Measurements from ENCODE around the gene DNHD1.

DNHD1 gene

DNA sequence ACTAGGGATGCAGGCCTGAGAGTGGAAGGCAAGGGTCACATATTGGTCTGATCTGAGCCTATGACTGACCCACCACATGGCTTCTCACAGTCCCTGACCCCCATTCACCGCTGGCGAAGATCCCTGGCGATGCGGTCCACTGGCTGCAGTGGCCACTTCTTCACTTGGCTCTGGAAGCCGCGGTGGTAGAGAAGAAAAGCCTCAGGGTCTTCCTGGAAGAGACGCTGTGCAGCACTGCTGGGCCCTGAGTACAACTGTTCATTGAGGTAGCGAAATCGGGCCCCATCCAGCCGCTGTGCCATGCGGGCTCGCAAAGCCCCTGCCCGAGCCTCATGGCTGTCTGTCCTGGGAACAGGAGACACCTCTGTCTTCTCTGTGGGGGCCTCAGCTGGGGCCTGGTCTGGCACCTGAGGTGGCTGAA is 104.0 kb downstream of the DNHD1 start:
- ChIA-PET POLR2A (no interaction called here), CTCF (no interaction called here)
- no peak for DNase-seq (ENCODE audit: extremely low spot score)
- TF ChIP-seq ARNT (IDR thresholded peaks at IDR 0.05) (no peak), LEF1 (IDR thresholded peaks at IDR 0.05; ENCODE audit: borderline replicate concordance) (no peak), BHLHE40 (IDR thresholded peaks at IDR 0.05; ENCODE audit: borderline replicate concordance) (no peak), ELF4 (IDR thresholded peaks at IDR 0.05) (no peak)

GRCh38 chr11:6602096-6602940 is 105.2 kb downstream of the DNHD1 start:
- TF ChIP-seq ELF4 (IDR thresholded peaks at IDR 0.05) (no peak), FOXA1 (IDR thresholded peaks at IDR 0.05) (no peak), LEF1 (IDR thresholded peaks at IDR 0.05; ENCODE audit: borderline replicate concordance) (no peak)
- no peak for DNase-seq (ENCODE audit: extremely low spot score)

DNA sequence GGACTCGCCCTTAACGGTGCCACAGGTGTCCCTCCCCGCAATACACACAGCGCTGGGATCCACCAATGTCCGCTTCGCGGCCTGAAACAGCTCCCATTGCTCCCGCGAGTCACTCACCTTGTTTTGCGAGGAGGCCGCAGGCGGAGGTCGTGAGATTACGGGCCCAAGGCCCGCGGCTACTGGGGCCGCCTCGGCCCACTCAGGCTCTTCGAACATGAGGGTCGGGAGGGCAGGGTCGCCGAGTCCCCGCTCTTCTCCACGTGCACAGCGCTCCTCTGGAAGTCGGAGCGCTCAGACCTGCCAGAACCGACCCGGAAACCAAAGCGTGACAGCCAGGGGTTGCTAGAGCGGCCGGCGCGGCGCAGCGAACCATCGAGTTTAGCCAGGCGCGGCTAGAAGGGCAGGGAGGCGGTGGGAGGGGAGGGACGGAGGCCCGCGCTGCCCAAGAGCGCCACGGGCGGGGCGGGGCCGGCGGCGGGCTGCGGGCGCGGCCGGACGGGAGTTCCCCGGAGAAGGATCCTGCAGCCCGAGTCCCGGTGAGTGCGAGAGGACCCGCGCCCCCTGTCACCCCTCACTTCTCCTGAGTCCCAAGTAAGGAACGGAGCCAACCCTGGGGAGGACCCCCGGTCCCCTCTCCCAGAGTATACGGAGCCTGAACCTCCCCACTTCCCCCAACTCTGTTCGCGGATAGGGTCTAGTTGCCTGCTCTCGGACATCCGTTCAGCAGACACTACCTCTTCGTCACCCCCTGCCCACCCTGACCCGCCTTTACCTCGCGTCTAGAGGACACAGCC is 106.4 kb downstream of the DNHD1 start, which contains the start of the genes ILK and RRP8:
Gene ILK, plus strand, starts transcription at position 488 of the 794 bp plus-strand sequence. CDS start 498 bp downstream, outside the sequence.
Gene RRP8, minus strand, starts transcription at position 330 of the 794 bp plus-strand sequence. Its CDS starts 114 bp downstream, at position 216.
- ChIA-PET POLR2A (interaction anchor here (0.6 to 3.2 kb wide), 14 partner anchors 8 to 122 kb away, joined by 3 to 18 read pairs (median 5); partner anchors contain the start of genes ARFIP2, MRPL17, TAF10 and TIMM10B), CTCF (no interaction called here)
- peak; percentile 91 for DNase-seq (ENCODE audit: extremely low spot score)
- TF ChIP-seq LEF1 (IDR thresholded peaks at IDR 0.05; ENCODE audit: borderline replicate concordance) (no peak), ZNF384 (IDR thresholded peaks at IDR 0.05) (no peak), ELF4 (IDR thresholded peaks at IDR 0.05) (0 out of 2 replicates have a peak, but pooled peaks have one; percentile 26), NFRKB (IDR thresholded peaks at IDR 0.05) (no peak), SUZ12 (IDR thresholded peaks at IDR 0.05) (no peak), BHLHE40 (IDR thresholded peaks at IDR 0.05; ENCODE audit: borderline replicate concordance) (no peak), HDGF (IDR thresholded peaks at IDR 0.05; ENCODE audit: borderline replicate concordance) (no peak), FOXA1 (IDR thresholded peaks at IDR 0.05) (no peak), ARNT (IDR thresholded peaks at IDR 0.05) (peak; percentile 58), FOXK2 (IDR thresholded peaks at IDR 0.05) (no peak), CTBP1 (IDR thresholded peaks at IDR 0.05; ENCODE audit: borderline replicate concordance) (no peak), TARDBP (IDR thresholded peaks at IDR 0.05) (no peak), FOXM1 (IDR thresholded peaks at IDR 0.05; ENCODE audit: borderline replicate concordance) (no peak), L3MBTL2 (conservative IDR thresholded peaks at IDR 0.05) (peak; percentile 85), SP1 (IDR thresholded peaks at IDR 0.05) (no peak)
- TF ChIP-seq, protein P1, sequence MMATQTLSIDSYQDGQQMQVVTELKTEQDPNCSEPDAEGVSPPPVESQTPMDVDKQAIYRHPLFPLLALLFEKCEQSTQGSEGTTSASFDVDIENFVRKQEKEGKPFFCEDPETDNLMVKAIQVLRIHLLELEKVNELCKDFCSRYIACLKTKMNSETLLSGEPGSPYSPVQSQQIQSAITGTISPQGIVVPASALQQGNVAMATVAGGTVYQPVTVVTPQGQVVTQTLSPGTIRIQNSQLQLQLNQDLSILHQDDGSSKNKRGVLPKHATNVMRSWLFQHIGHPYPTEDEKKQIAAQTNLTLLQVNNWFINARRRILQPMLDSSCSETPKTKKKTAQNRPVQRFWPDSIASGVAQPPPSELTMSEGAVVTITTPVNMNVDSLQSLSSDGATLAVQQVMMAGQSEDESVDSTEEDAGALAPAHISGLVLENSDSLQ (IDR thresholded peaks at IDR 0.05) = no peak

More at GRCh38 chr11:6602096-6602940, 105.2 kb downstream of the DNHD1 start:
- CTCF ChIA-PET = no interaction called here
- POLR2A ChIA-PET = interaction anchor here (0.6 to 3.2 kb wide), 7 partner anchors 8 to 81 kb away, joined by 3 to 18 read pairs (median 4); partner anchors contain the start of genes MRPL17, TAF10 and TPP1

GRCh38 chr11:6604081-6604626 is 107.1 kb downstream of the DNHD1 start:
- ChIA-PET CTCF (interaction anchor here (0.6 to 0.8 kb wide), 2 partner anchors 99 to 102 kb away, joined by 3 read pairs; no protein-coding TSS in a partner anchor), POLR2A (interaction anchor here (0.6 to 3.2 kb wide), 10 partner anchors 8 to 185 kb away, joined by 3 to 18 read pairs (median 7); partner anchors contain the start of genes APBB1, ARFIP2, MRPL17 and TAF10)
- DNase-seq (ENCODE audit: extremely low spot score) = peak; percentile 56
- TF ChIP-seq, protein P1 (IDR thresholded peaks at IDR 0.05) = no peak
- no peak for TF ChIP-seq FOXK2 (IDR thresholded peaks at IDR 0.05)
- no peak for TF ChIP-seq TARDBP (IDR thresholded peaks at IDR 0.05)
- TF ChIP-seq ELF4 (IDR thresholded peaks at IDR 0.05) = no peak
- TF ChIP-seq ARNT (IDR thresholded peaks at IDR 0.05) = no peak
- TF ChIP-seq CTBP1 (IDR thresholded peaks at IDR 0.05; ENCODE audit: borderline replicate concordance) = no peak
- TF ChIP-seq SP1 (IDR thresholded peaks at IDR 0.05) = no peak
- TF ChIP-seq HDGF (IDR thresholded peaks at IDR 0.05; ENCODE audit: borderline replicate concordance) = no peak
- TF ChIP-seq ZNF384 (IDR thresholded peaks at IDR 0.05) = no peak
- TF ChIP-seq SUZ12 (IDR thresholded peaks at IDR 0.05) = no peak
- TF ChIP-seq LEF1 (IDR thresholded peaks at IDR 0.05; ENCODE audit: borderline replicate concordance) = no peak
- TF ChIP-seq L3MBTL2 (conservative IDR thresholded peaks at IDR 0.05) = no peak
- TF ChIP-seq BHLHE40 (IDR thresholded peaks at IDR 0.05; ENCODE audit: borderline replicate concordance) = no peak
- TF ChIP-seq NFRKB (IDR thresholded peaks at IDR 0.05) = no peak
- TF ChIP-seq FOXA1 (IDR thresholded peaks at IDR 0.05) = no peak
- TF ChIP-seq FOXM1 (IDR thresholded peaks at IDR 0.05; ENCODE audit: borderline replicate concordance) = no peak

- no peak for DNase-seq (ENCODE audit: extremely low spot score)
- ChIA-PET CTCF (interaction anchor here (0.6 to 0.8 kb wide), 2 partner anchors 98 to 102 kb away, joined by 3 read pairs; no protein-coding TSS in a partner anchor), POLR2A (interaction anchor here (0.6 to 3.2 kb wide), 9 partner anchors 7 to 186 kb away, joined by 3 to 18 read pairs (median 8); partner anchors contain the start of genes APBB1, ARFIP2, MRPL17 and TAF10)
- TF ChIP-seq ARNT (IDR thresholded peaks at IDR 0.05) = no peak
- no peak for TF ChIP-seq BHLHE40 (IDR thresholded peaks at IDR 0.05; ENCODE audit: borderline replicate concordance)
- TF ChIP-seq L3MBTL2 (conservative IDR thresholded peaks at IDR 0.05) = no peak
- TF ChIP-seq LEF1 (IDR thresholded peaks at IDR 0.05; ENCODE audit: borderline replicate concordance) = no peak
- TF ChIP-seq HDGF (IDR thresholded peaks at IDR 0.05; ENCODE audit: borderline replicate concordance) = no peak
- no peak for TF ChIP-seq ELF4 (IDR thresholded peaks at IDR 0.05)
- no peak for TF ChIP-seq SUZ12 (IDR thresholded peaks at IDR 0.05)
- TF ChIP-seq FOXA1 (IDR thresholded peaks at IDR 0.05) = no peak
- no peak for TF ChIP-seq SP1 (IDR thresholded peaks at IDR 0.05)
- TF ChIP-seq, protein P1 (IDR thresholded peaks at IDR 0.05) = no peak
- TF ChIP-seq CTBP1 (IDR thresholded peaks at IDR 0.05; ENCODE audit: borderline replicate concordance) = no peak
- no peak for TF ChIP-seq ZNF384 (IDR thresholded peaks at IDR 0.05)
- no peak for TF ChIP-seq NFRKB (IDR thresholded peaks at IDR 0.05)
Observed at GRCh38 chr11:6604790-6605189, 107.7 kb downstream of the DNHD1 start.

Measured in HEK293T (cell line).